Activated CD8-positive, alpha-beta T cell treated with anti-CD3 and anti-CD28 coated beads, Interleukin-2, amount 10 ng/mL, durations not matched to agents 7 days and 5 days (primary cell): ENCODE measurements around the gene PRKAG1. TPM values are rescaled to one million over a fixed set of nuclear protein-coding genes. Genes with fewer than 3 reads are reported as not detected.

Experiments
- ATAC-seq: fragments of 150-1000 bp; cut with Tn5 transposase; one replicate; pipeline ENCODE4 v1.10.0; 2021; ENCODE audit warnings: moderate library complexity
- CTCF ChIA-PET: fragments of 350-600 bp; sonication (Branson Sonifier 250); formaldehyde crosslinking; loops from one replicate; lab custom pipeline; 2021; ENCODE audit warnings: antibody characterized with exemption; lab: Charles Lee
- POLR2A ChIA-PET: fragments of 350-600 bp; sonication (Branson Sonifier 250); formaldehyde crosslinking; loops from one replicate; lab custom pipeline; 2021; ENCODE audit warnings: antibody characterized with exemption; lab: Charles Lee
- DNase-seq: peaks from one replicate; pipeline ENCODE4 v3.0.0-alpha.2; 2020
- H3K27ac Mint-ChIP-seq: one replicate; pipeline ENCODE4 v1.8.0; 2021; ENCODE audit warnings: mild to moderate bottlenecking, mixed read lengths
- H3K27me3 Mint-ChIP-seq: one replicate; pipeline ENCODE4 v1.8.0; 2021; ENCODE audit warnings: low read depth, mixed read lengths
- H3K36me3 Mint-ChIP-seq: one replicate; pipeline ENCODE4 v1.8.0; 2021; ENCODE audit warnings: low read depth, mixed read lengths
- H3K4me1 Mint-ChIP-seq: one replicate; pipeline ENCODE4 v1.8.0; 2021; ENCODE audit warnings: low read depth, mixed read lengths
- H3K4me3 Mint-ChIP-seq: one replicate; pipeline ENCODE4 v1.8.0; 2021; ENCODE audit warnings: mild to moderate bottlenecking, mixed read lengths
- H3K9me3 Mint-ChIP-seq: one replicate; pipeline ENCODE4 v1.8.0; 2022; ENCODE audit warnings: mixed read lengths; ENCODE audit not compliant: insufficient read depth
- total RNA-seq, 2 experiments: library from RNA; stranded (reverse); gene quantifications; one replicate each; pipeline ENCODE4 v1.2.3, GENCODE V29; 2021

PRKAG1 gene
- total RNA-seq, 2 experiments from 2014 or later, result 57.5 to 59.8 TPM

GRCh38 chr12:48961331-48961730 lies 57.2 kb downstream of the PRKAG1 start:
- no peaks in the 10 kb centered on the region for H3K36me3 Mint-ChIP-seq
- CTCF ChIA-PET, result interaction anchor here (1.0 to 1.3 kb wide), 2 partner anchors 27 to 108 kb away, joined by 3 to 4 read pairs; no protein-coding TSS in a partner anchor
- ATAC-seq (no peak), DNase-seq (no peak)
- H3K4me3 Mint-ChIP-seq, result no peak overlapping the region
- POLR2A ChIA-PET, result interaction anchor here (0.6 kb wide), 1 partner anchor 23 kb away, joined by 3 read pairs; no protein-coding TSS in a partner anchor
- no peak overlapping the region for H3K27ac Mint-ChIP-seq
- H3K4me1 Mint-ChIP-seq, result peaks cover 12% of the 10 kb centered on the region
- H3K27me3 Mint-ChIP-seq, result peaks cover 17% of the 10 kb centered on the region
- H3K9me3 Mint-ChIP-seq, result no peaks in the 10 kb centered on the region

GRCh38 chr12:48960834-48961233 lies 57.7 kb downstream of the PRKAG1 start:
- H3K9me3 Mint-ChIP-seq, result no peaks in the 10 kb centered on the region
- no peak overlapping the region for H3K4me3 Mint-ChIP-seq
- no peaks in the 10 kb centered on the region for H3K36me3 Mint-ChIP-seq
- DNase-seq (no peak), ATAC-seq (no peak)
- peaks cover 17% of the 10 kb centered on the region for H3K27me3 Mint-ChIP-seq
- ChIA-PET CTCF (interaction anchor here (1.0 to 1.3 kb wide), 2 partner anchors 27 to 108 kb away, joined by 3 to 4 read pairs; no protein-coding TSS in a partner anchor), POLR2A (interaction anchor here (0.6 kb wide), 1 partner anchor 23 kb away, joined by 3 read pairs; no protein-coding TSS in a partner anchor)
- H3K4me1 Mint-ChIP-seq, result peaks cover 17% of the 10 kb centered on the region
- H3K27ac Mint-ChIP-seq, result no peak overlapping the region

- ATAC-seq (no peak), DNase-seq (no peak)
- Mint-ChIP-seq H3K9me3 (no peaks in the 10 kb centered on the region), H3K27ac (no peak overlapping the region), H3K36me3 (peaks cover 12% of the 10 kb centered on the region), H3K4me1 (peaks cover 33% of the 10 kb centered on the region), H3K27me3 (peaks cover 14% of the 10 kb centered on the region), H3K4me3 (peak overlapping the region; percentile 94)
- POLR2A ChIA-PET, result interaction anchor here (1.0 to 1.6 kb wide), 7 partner anchors 11 to 174 kb away, joined by 3 to 11 read pairs (median 3); partner anchors contain the start of genes DDN, DDX23, TUBA1B and WNT1
- CTCF ChIA-PET, result interaction anchor here (0.6 to 4.2 kb wide), 22 partner anchors 13 to 230 kb away, joined by 3 to 31 read pairs (median 5); partner anchors contain the start of genes DDN, DDX23, FKBP11 and WNT1
These were observed 60.6 kb downstream of the PRKAG1 start for GRCh38 chr12:48958049-48958388.

DNA sequence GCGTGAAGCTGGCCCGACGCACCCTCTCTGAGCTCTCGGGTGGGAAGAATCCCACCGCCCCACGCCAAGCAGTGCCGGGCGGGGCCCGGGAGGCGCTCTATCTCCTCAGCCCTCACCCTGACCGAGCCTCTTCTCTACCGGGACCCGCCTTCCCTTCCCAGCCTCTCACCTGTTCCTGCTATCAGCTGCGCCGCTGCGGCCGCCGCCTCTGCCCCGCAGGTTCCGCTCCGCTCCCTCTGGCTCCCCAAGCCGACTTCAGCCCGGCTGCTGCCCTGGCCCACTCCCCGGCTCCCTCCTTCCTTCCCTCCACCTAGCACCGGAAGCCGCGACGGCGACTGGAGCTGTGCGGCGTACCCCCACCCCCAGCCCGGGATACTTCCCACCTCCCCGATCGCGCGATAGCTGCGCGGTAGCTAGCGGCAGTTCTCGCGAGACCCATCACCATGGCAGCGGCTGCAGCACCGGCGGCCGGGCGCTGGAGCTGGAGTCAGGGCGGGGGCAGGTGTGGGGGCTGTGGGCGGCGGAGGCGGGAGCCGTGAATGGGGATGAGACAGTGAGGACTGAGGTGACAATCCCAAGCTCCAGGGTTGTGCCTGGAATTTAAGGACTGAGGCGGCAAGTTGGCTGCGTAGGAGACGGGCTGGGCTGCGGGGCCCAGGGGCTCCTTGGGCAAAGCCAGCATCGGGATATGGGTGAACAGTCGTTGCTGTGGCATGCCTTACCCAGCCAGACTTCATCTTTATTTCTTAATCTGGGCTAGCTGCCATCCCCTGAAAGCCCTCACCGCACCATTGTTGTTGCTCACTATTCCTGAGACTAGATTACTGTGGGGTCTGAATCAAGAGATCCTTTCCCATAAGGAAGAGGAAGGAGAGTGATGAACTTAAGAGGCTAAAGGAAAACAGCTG lies 61.2 kb downstream of the PRKAG1 start, which contains the start of gene ARF3:
Gene ARF3 (minus strand): TSS at position 347 of the 908 bp plus-strand sequence. CDS start 16,392 bp downstream, outside the sequence.
- Mint-ChIP-seq H3K4me1 (peaks cover 33% of the 10 kb centered on the region), H3K4me3 (peak within 1 kb of the TSS; percentile 94), H3K9me3 (no peaks in the 10 kb centered on the region), H3K27me3 (peaks cover 14% of the 10 kb centered on the region), H3K36me3 (peaks cover 13% of the 10 kb centered on the region), H3K27ac (peak within 1 kb of the TSS; percentile 85)
- ATAC-seq (peak; percentile 96), DNase-seq (peak; percentile 95)
- ChIA-PET CTCF (interaction anchor here (0.6 to 4.2 kb wide), 25 partner anchors 9 to 231 kb away, joined by 3 to 31 read pairs (median 5); partner anchors contain the start of genes DDN, DDX23, FKBP11 and WNT1), POLR2A (interaction anchor here (1.0 to 1.6 kb wide), 9 partner anchors 12 to 174 kb away, joined by 3 to 11 read pairs (median 3); partner anchors contain the start of genes DDN, DDX23, TUBA1B and WNT1)

DNA sequence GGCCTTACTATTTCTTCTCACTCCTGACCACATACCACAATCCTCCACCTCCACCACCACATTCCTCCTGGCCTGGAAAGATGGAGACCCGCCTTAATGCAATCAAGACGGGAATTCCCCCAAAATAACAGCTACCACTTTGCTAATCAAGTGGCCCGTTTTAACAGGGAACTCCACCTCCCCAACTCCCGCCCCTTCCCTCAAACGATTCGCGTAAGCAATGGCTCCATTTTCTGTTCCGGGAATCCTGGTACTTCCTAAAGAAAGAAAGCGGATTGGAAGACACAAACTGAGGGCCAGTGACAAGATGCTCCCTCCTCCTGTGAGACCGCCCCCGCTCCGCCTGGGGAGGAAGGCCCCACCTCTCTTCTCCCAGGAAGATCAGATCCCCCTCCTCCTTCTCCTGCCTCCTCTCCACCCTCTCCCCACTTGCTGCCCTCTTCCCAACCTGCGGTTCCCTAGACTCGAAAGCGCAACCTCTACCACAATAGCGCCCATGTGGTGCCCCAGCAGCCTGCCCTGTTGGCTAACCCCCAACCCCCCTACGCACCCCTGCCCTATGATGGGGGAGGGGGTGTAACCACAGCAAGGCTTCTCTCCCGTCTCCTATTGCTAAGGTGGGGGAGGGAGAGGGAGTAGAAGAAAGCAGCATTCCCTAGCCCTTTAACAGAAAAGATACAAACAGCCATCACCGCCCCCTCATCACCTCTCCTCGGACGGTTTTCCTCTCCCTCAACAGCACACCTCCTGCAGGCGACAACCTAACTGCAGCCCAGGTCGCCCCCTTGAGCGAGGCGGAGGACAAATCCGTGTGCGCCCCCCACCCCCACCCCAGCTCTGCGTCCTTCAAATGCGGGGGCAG lies 62.1 kb downstream of the PRKAG1 start:
- CTCF ChIA-PET, result interaction anchor here (0.9 to 4.2 kb wide), 16 partner anchors 10 to 232 kb away, joined by 3 to 31 read pairs (median 6); partner anchors contain the start of genes DDN, DDX23, FKBP11 and WNT1
- H3K27me3 Mint-ChIP-seq, result peaks cover 14% of the 10 kb centered on the region
- peaks cover 14% of the 10 kb centered on the region for H3K36me3 Mint-ChIP-seq
- H3K27ac Mint-ChIP-seq, result peak overlapping the region; percentile 85
- POLR2A ChIA-PET, result interaction anchor here (1.1 to 1.6 kb wide), 4 partner anchors 23 to 105 kb away, joined by 3 to 11 read pairs (median 4); partner anchors contain the start of genes DDN and DDX23
- DNase-seq (no peak), ATAC-seq (peak; percentile 29)
- H3K4me1 Mint-ChIP-seq, result peaks cover 33% of the 10 kb centered on the region
- no peaks in the 10 kb centered on the region for H3K9me3 Mint-ChIP-seq
- H3K4me3 Mint-ChIP-seq, result peak overlapping the region; percentile 94

DNA sequence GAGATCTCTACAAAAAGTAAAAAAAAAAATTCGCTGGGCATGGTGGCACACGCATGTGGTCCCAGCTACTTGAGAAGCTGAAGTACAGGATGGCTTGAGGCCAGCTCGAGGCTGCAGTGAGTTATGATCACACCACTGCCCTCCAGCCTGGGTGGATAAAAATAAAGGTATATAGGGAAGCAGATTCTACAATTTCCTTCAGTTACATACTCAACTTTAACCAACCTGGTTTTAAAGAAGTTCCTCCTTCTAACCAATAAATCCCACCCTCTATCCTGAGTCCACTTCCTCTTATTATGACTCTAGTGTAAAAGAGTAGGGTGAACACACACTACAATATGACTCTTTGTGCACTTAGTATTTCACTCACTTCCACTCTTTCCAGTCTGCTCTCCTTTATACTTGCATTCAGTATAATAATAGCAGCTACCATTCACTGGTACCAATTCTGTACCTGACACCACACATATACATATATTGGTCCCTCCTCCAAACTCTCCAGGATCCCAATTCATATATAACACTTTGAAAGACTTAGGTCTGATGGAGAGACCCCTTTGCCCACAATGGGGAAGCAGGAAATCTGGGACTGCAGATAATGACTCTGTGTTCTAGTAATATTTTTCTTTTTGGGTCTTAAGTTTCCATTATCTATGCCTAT lies 63.6 kb downstream of the PRKAG1 start:
- peaks cover 7% of the 10 kb centered on the region for H3K27me3 Mint-ChIP-seq
- ATAC-seq (no peak), DNase-seq (no peak)
- no peak overlapping the region for H3K27ac Mint-ChIP-seq
- CTCF ChIA-PET, result interaction anchor here (0.9 to 3.9 kb wide), 4 partner anchors 16 to 33 kb away, joined by 3 to 15 read pairs (median 3); no protein-coding TSS in a partner anchor
- POLR2A ChIA-PET, result no interaction called here
- H3K36me3 Mint-ChIP-seq, result peaks cover 14% of the 10 kb centered on the region
- H3K9me3 Mint-ChIP-seq, result no peaks in the 10 kb centered on the region
- H3K4me3 Mint-ChIP-seq, result peak overlapping the region; percentile 94
- peaks cover 33% of the 10 kb centered on the region for H3K4me1 Mint-ChIP-seq

GRCh38 chr12:48954061-48954460 lies 64.5 kb downstream of the PRKAG1 start:
- Mint-ChIP-seq H3K4me1 (peaks cover 33% of the 10 kb centered on the region), H3K36me3 (peaks cover 14% of the 10 kb centered on the region), H3K27ac (no peak overlapping the region), H3K27me3 (peaks cover 6% of the 10 kb centered on the region), H3K4me3 (no peak overlapping the region), H3K9me3 (no peaks in the 10 kb centered on the region)
- POLR2A ChIA-PET, result no interaction called here
- no peak for DNase-seq
- no peak for ATAC-seq
- CTCF ChIA-PET, result interaction anchor here (3.0 to 3.9 kb wide), 2 partner anchors 25 to 34 kb away, joined by 14 to 15 read pairs; partner anchors contain the start of gene WNT1

- peaks cover 33% of the 10 kb centered on the region for H3K4me1 Mint-ChIP-seq
- ChIA-PET POLR2A (no interaction called here), CTCF (interaction anchor here (0.9 to 3.9 kb wide), 11 partner anchors 9 to 100 kb away, joined by 3 to 15 read pairs (median 3); partner anchors contain the start of genes FKBP11 and WNT1)
- no peak for DNase-seq
- H3K27me3 Mint-ChIP-seq, result no peaks in the 10 kb centered on the region
- H3K36me3 Mint-ChIP-seq, result peaks cover 20% of the 10 kb centered on the region
- H3K4me3 Mint-ChIP-seq, result no peak overlapping the region
- ATAC-seq, result no peak
- no peaks in the 10 kb centered on the region for H3K9me3 Mint-ChIP-seq
- no peak overlapping the region for H3K27ac Mint-ChIP-seq
These were observed 65.9 kb downstream of the PRKAG1 start for GRCh38 chr12:48952691-48953090.
